ENCODE measurements around the gene ESM1.

ESM1 gene

GRCh38 chr5:54995168-54995567, 9.8 kb upstream of the ESM1 start:
- no peaks in the 10 kb centered on the region for H3K27me3 ChIP-seq (ENCODE audit: insufficient read depth, poor library complexity, severe bottlenecking)
- no peak for TF ChIP-seq CTCF (IDR thresholded peaks at IDR 0.05; ENCODE audit: insufficient read depth, low read length)
- TF ChIP-seq SPI1 (IDR thresholded peaks at IDR 0.05; ENCODE audit: borderline replicate concordance, low read depth) = no peak
- no peak for TF ChIP-seq GABPA (IDR thresholded peaks at IDR 0.05; ENCODE audit: low read depth)
- TF ChIP-seq REST (IDR thresholded peaks at IDR 0.05; ENCODE audit: insufficient replicate concordance, low read depth) = no peak
- no peak for TF ChIP-seq POLR2AphosphoS5 (IDR thresholded peaks at IDR 0.05; ENCODE audit: low read depth)

DNA sequence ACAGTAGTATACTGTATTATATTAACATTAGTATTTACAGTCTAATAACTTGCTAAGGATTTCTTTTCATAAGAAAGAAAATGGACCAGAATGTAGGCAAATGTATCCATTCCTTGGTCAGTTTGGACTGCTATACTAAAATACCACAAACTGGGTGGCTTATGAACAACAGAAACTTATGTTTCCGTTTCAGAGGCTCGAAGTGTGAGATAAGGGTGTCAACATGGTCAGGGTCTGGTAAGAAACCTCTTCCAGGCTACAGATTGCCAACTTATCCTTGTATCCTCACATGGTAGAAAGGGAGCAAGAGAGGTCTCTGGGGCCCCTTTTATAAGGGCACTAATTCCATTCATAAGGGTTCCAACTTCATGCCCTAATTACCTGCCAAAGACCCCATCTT, 9.2 kb upstream of the ESM1 start:
- no peak for TF ChIP-seq POLR2AphosphoS5 (IDR thresholded peaks at IDR 0.05; ENCODE audit: low read depth)
- no peak for TF ChIP-seq REST (IDR thresholded peaks at IDR 0.05; ENCODE audit: insufficient replicate concordance, low read depth)
- no peak for TF ChIP-seq GABPA (IDR thresholded peaks at IDR 0.05; ENCODE audit: low read depth)
- TF ChIP-seq SPI1 (IDR thresholded peaks at IDR 0.05; ENCODE audit: borderline replicate concordance, low read depth) = no peak
- no peak for TF ChIP-seq CTCF (IDR thresholded peaks at IDR 0.05; ENCODE audit: insufficient read depth, low read length)
- DNase-seq (ENCODE audit: low read depth in 1 of 2, low spot score in 1 of 2) = no peak

More at GRCh38 chr5:54995168-54995567, 9.8 kb upstream of the ESM1 start:
- DNase-seq (ENCODE audit: low read depth in 1 of 2, low spot score in 1 of 2) = no peak
- no peak overlapping the region for H3K4me3 ChIP-seq (replicated peaks; ENCODE audit: insufficient read depth, low read length)
- no peak overlapping the region for H3K27ac ChIP-seq (replicated peaks)

GRCh38 chr5:54993318-54993717, 7.9 kb upstream of the ESM1 start:
- no peak for DNase-seq (ENCODE audit: low read depth in 1 of 2, low spot score in 1 of 2)
- no peak for TF ChIP-seq POLR2AphosphoS5 (IDR thresholded peaks at IDR 0.05; ENCODE audit: low read depth)
- no peak for TF ChIP-seq SPI1 (IDR thresholded peaks at IDR 0.05; ENCODE audit: borderline replicate concordance, low read depth)
- TF ChIP-seq CTCF (IDR thresholded peaks at IDR 0.05; ENCODE audit: insufficient read depth, low read length) = no peak
- TF ChIP-seq GABPA (IDR thresholded peaks at IDR 0.05; ENCODE audit: low read depth) = no peak
- TF ChIP-seq REST (IDR thresholded peaks at IDR 0.05; ENCODE audit: insufficient replicate concordance, low read depth) = no peak
- Histone ChIP-seq H3K27ac (replicated peaks) (no peak overlapping the region), H3K27me3 (ENCODE audit: insufficient read depth, poor library complexity, severe bottlenecking) (no peaks in the 10 kb centered on the region), H3K4me3 (replicated peaks; ENCODE audit: insufficient read depth, low read length) (no peak overlapping the region)

More for the DNA sequence above, 9.2 kb upstream of the ESM1 start:
- Histone ChIP-seq H3K27ac (replicated peaks) (no peak overlapping the region), H3K4me3 (replicated peaks; ENCODE audit: insufficient read depth, low read length) (no peak overlapping the region), H3K27me3 (ENCODE audit: insufficient read depth, poor library complexity, severe bottlenecking) (no peaks in the 10 kb centered on the region)

Data from HL-60 (cell line).